Measurements from ENCODE around the gene CDHR3.

DNA sequence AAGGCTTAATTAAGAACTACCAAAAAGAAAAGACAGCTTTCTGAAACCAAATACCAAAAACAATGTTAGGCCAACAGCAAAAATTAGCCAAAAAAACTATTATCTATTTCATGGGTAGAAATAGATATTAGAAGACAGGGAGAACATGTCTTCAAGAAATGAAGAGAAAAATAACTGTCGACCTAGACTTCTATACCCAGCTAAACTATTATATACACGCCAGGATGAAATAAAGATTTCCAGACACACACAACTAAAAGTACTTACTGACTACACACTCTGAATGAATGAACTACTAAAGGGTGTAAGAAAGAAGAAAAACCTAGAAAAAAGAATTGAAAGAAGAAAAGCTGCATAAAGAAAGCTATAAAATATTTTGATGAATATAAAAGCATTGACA lies 11.5 kb upstream of the CDHR3 start:
- TF ChIP-seq CEBPB (IDR thresholded peaks at IDR 0.05; ENCODE audit: low read depth, low read length) (no peak), CHD1 (IDR thresholded peaks at IDR 0.05; ENCODE audit: low read depth, low read length) (no peak)
